DND-41 (cell line): ENCODE data around the gene PRRT2.
"Not testable (repeated sequence)": the region's sequence is repeated elsewhere in the genome, so short reads cannot be mapped to it uniquely, and the experiment has no call there.

Experiments
- ATAC-seq: fragments of 200-7000 bp; cut with Tn5 transposase; 3 replicates; pipeline ENCODE4 v1.9.1; 2021; ENCODE audit warnings: low read depth; ENCODE audit not compliant: insufficient read depth
- DNase-seq: peaks from one replicate; pipeline ENCODE4 v3.0.0-alpha.2; 2020
- H2AFZ ChIP-seq: 2 replicates; pipeline ENCODE4 v1.6.0; 2012; ENCODE audit warnings: low read depth, low read length
- H3K27ac ChIP-seq: 2 replicates; pipeline ENCODE4 v1.5.1; 2012; ENCODE audit warnings: low read length, inconsistent platforms
- H3K27me3 ChIP-seq: fragments of 200-600 bp; sonication (generic); 2 replicates; pipeline ENCODE4 v1.6.0; 2012; ENCODE audit warnings: low read length, mild to moderate bottlenecking, inconsistent platforms; ENCODE audit not compliant: insufficient read depth, poor library complexity
- H3K36me3 ChIP-seq: 2 replicates; pipeline ENCODE4 v1.5.1; 2012; ENCODE audit warnings: low read length, inconsistent platforms; ENCODE audit not compliant: insufficient read depth
- H3K4me1 ChIP-seq: 2 replicates; pipeline ENCODE4 v1.5.1; 2012; ENCODE audit warnings: mild to moderate bottlenecking, low read length; ENCODE audit not compliant: insufficient read depth
- H3K4me2 ChIP-seq: 2 replicates; pipeline ENCODE4 v1.6.0; 2012; ENCODE audit warnings: mild to moderate bottlenecking, moderate library complexity, low read length, inconsistent platforms; ENCODE audit not compliant: insufficient read depth
- H3K4me3 ChIP-seq, 2 experiments: fragments of 200-600 bp in 1 of 2; shearing (Covaris generic) in 1 of 2; 2 replicates each; pipeline ENCODE4 v1.5.1; 2012 to 2016; ENCODE audit warnings: inconsistent platforms in 2 of 2, low read length in 2 of 2, mild to moderate bottlenecking in 2 of 2, low read depth in 1 of 2, moderate library complexity in 1 of 2
- H3K79me2 ChIP-seq: 2 replicates; pipeline ENCODE4 v1.6.0; 2012; ENCODE audit warnings: low read length, inconsistent platforms; ENCODE audit not compliant: insufficient read depth
- H3K9ac ChIP-seq: 2 replicates; pipeline ENCODE4 v1.6.0; 2012; ENCODE audit warnings: low read depth, mild to moderate bottlenecking, inconsistent platforms, low read length, moderate library complexity
- H3K9me3 ChIP-seq: 2 replicates; pipeline ENCODE4 v1.5.1; 2012; ENCODE audit warnings: low read length, moderate library complexity, mild to moderate bottlenecking, inconsistent platforms; ENCODE audit not compliant: insufficient read depth, severe bottlenecking
- H4K20me1 ChIP-seq: 2 replicates; pipeline ENCODE4 v1.6.0; 2012; ENCODE audit warnings: low read length; ENCODE audit not compliant: insufficient read depth
- EZH2 ChIP-seq: IDR thresholded peaks from 3 replicates; pipeline ENCODE4 v1.6.1; 2012; ENCODE audit warnings: borderline replicate concordance, low read depth, mild to moderate bottlenecking, moderate library complexity, low read length, inconsistent platforms; ENCODE audit not compliant: severe bottlenecking
- TF ChIP-seq, protein P1 (sequence below): IDR thresholded peaks from 2 replicates; pipeline ENCODE4 v1.5.1; 2012; ENCODE audit warnings: borderline replicate concordance, low read length, moderate library complexity, mild to moderate bottlenecking; ENCODE audit not compliant: poor library complexity, severe bottlenecking; ENCODE audit errors: extremely low read depth

Gene PRRT2

DNA sequence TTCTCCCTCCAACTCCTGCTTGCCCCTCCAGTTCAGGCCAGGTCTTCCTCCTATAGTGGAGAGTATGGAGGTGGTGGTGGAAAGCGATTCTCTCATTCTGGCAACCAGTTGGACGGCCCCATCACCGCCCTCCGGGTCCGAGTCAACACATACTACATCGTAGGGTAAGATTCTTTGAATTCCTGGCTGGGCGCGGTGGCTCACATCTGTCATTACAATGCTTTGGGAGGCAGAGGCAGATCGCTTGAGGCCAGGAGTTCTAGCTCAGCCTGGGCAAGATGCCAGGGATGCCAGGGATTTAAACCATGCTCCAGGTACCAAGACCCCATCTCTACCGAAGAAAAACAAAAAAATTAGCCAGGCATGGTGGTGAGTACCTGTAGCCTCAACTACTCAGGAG is 32.5 kb upstream of the PRRT2 start:
- DNase-seq: no peak
- no peaks in the 10 kb centered on the region for H3K79me2 ChIP-seq
- no peak overlapping the region for H3K9ac ChIP-seq
- no peaks in the 10 kb centered on the region for H3K27me3 ChIP-seq
- no peak for ATAC-seq
- no peak overlapping the region for H3K4me2 ChIP-seq
- no peaks in the 10 kb centered on the region for H3K4me1 ChIP-seq
- H3K36me3 ChIP-seq: no peaks in the 10 kb centered on the region
- H3K9me3 ChIP-seq: no peaks in the 10 kb centered on the region
- H4K20me1 ChIP-seq: no peaks in the 10 kb centered on the region
- H3K27ac ChIP-seq: no peak overlapping the region
- TF ChIP-seq, protein P1, sequence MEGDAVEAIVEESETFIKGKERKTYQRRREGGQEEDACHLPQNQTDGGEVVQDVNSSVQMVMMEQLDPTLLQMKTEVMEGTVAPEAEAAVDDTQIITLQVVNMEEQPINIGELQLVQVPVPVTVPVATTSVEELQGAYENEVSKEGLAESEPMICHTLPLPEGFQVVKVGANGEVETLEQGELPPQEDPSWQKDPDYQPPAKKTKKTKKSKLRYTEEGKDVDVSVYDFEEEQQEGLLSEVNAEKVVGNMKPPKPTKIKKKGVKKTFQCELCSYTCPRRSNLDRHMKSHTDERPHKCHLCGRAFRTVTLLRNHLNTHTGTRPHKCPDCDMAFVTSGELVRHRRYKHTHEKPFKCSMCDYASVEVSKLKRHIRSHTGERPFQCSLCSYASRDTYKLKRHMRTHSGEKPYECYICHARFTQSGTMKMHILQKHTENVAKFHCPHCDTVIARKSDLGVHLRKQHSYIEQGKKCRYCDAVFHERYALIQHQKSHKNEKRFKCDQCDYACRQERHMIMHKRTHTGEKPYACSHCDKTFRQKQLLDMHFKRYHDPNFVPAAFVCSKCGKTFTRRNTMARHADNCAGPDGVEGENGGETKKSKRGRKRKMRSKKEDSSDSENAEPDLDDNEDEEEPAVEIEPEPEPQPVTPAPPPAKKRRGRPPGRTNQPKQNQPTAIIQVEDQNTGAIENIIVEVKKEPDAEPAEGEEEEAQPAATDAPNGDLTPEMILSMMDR: no peak
- no peak for TF ChIP-seq EZH2
- H3K4me3 ChIP-seq: no peak overlapping the region
- no peak overlapping the region for H2AFZ ChIP-seq

DNA sequence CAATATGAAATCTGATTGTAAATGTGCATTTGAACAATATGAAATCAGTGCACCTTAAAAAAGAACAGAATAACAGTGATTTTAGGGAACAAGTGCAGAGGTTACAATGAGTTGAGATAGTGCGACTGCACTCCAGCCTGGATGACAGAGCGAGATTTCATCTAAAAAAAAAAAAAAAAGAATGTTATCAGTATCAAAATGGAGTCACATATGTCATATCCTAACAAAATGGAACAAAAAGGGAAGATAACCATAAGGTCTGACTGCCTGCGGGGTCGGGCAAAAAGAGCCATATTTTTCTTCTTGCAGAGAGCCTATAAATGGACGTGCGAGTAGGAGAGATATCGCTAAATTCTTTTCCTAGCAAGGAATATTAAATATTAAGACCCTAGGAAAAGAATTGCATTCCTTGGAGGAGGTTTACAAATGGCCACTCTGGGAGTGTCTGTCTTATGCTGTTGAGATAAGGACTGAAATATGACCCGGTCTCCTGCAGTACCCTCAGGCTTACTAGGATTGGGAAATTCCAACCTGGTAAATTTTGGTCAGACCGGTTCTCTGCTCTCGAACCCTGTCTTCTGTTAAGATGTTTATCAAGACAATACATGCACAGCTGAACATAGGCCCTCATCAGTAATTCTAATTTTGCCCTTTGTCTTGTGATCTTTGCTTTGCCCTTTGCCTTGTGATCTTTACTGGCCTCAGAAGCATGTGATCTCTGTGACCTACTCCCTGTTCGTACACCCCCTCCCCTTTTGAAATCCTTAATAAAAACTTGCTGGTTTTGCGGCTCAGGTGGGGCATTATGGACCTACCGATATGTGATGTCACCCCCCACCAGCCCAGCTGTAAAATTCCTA is 28.7 kb upstream of the PRRT2 start:
- H3K79me2 ChIP-seq, H3K36me3 ChIP-seq, DNase-seq, ATAC-seq, H3K27ac ChIP-seq, H3K4me3 ChIP-seq, H3K4me1 ChIP-seq, H4K20me1 ChIP-seq, H3K4me2 ChIP-seq, H3K27me3 ChIP-seq, H3K9ac ChIP-seq, H2AFZ ChIP-seq, H3K9me3 ChIP-seq: not testable (repeated sequence)

DNA sequence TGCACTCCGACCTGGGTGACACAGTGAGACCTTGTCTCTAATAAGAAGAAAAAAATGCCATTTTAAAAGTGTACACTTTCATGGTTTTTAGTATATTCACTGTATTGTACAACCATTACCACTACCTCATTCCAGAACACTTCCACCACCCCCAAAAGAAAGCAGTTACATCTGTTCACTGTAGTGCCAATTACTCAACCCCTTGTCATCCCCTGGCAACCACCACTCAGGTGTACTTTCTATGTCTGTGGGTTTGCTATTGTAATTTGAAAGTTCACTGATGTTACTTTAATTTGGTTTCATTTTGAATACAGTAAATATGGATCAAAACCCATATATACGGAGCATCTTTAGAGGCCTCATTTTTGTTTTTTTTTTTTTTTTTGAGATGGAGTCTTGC is 27.8 kb upstream of the PRRT2 start:
- H3K4me3 ChIP-seq: no peak overlapping the region
- no peaks in the 10 kb centered on the region for H3K79me2 ChIP-seq
- no peaks in the 10 kb centered on the region for H3K27me3 ChIP-seq
- H4K20me1 ChIP-seq: no peaks in the 10 kb centered on the region
- no peak for DNase-seq
- H3K4me1 ChIP-seq: peaks cover 2% of the 10 kb centered on the region; the same call in 1 of the 2 replicates
- no peaks in the 10 kb centered on the region for H3K9me3 ChIP-seq
- TF ChIP-seq EZH2: no peak
- TF ChIP-seq, protein P1: no peak
- ATAC-seq: no peak; the same call in 2 of the 3 replicates
- H3K4me2 ChIP-seq: no peak overlapping the region
- H3K9ac ChIP-seq: no peak overlapping the region
- H3K27ac ChIP-seq: no peak overlapping the region
- no peak overlapping the region for H2AFZ ChIP-seq
- no peaks in the 10 kb centered on the region for H3K36me3 ChIP-seq

DNA sequence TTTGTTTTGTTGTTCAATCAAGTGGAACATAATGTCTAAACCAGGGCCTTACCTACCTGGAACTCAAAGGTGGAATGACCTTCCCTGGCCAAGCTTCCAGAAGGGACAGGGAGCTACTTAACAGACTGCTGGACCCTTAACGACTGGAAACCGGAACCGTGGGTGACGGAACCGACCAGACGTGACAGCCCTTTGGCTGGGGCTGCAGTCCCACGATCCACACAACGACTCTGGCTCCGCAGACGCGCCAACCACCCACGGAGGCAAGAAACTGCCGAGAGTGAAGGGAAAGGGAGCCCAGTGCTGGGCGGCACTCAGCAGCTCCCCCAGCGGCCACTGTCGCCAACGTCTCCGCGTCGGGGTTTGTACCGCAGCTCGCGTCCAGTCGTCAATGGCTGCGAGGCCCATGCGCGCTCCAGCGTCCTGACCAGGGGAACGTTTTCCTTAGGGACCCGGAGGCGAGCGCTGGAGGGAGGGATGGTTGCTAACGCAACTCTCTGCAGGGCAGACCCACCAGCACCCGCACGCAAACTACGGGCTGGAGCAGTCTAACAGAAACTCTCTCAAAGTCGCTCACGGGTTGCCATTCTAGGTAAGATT is 27.0 kb upstream of the PRRT2 start:
- Histone ChIP-seq H3K27me3 (no peaks in the 10 kb centered on the region), H3K27ac (no peak overlapping the region), H4K20me1 (no peaks in the 10 kb centered on the region), H3K79me2 (peaks cover 7% of the 10 kb centered on the region), H3K36me3 (no peaks in the 10 kb centered on the region; the same call in 1 of the 2 replicates), H2AFZ (no peak overlapping the region), H3K9ac (no peak overlapping the region), H3K9me3 (no peaks in the 10 kb centered on the region), H3K4me3 (no peak overlapping the region), H3K4me2 (no peak overlapping the region), H3K4me1 (peaks cover 11% of the 10 kb centered on the region)
- TF ChIP-seq, protein P1: no peak
- no peak for TF ChIP-seq EZH2
- DNase-seq: no peak
- no peak for ATAC-seq

DNA sequence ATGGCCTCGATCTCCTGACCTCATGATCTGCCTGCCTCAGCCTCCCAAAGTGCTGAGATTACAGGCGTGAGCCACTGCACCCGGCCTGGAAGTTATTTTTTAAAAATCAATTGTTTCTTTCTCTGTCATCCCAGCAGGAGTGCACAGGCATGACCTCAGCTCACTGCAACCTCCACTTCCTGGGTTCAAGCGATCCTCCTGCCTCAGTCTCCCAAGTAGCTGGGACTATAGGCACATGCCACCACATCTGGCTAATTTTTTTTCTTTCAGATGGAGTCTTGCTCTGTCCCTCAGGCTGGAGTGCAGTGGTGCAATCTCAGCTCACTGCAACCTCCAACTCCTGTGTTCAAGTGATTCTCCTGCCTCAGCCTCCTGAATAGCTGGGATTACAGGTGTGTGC is 24.8 kb upstream of the PRRT2 start:
- not testable (repeated sequence) for H3K27ac ChIP-seq, H3K9me3 ChIP-seq, H3K4me2 ChIP-seq, H4K20me1 ChIP-seq, H3K4me3 ChIP-seq, H3K9ac ChIP-seq, H3K27me3 ChIP-seq, H2AFZ ChIP-seq, ATAC-seq, DNase-seq
- Histone ChIP-seq H3K4me1 (peaks cover 20% of the 10 kb centered on the region), H3K36me3 (peaks cover 11% of the 10 kb centered on the region), H3K79me2 (peaks cover 26% of the 10 kb centered on the region)
